PC-3 (cell line): ENCODE results near the gene CLEC4D.
"Not testable (repeated sequence)": the region's sequence is repeated elsewhere in the genome, so short reads cannot be mapped to it uniquely, and the experiment has no call there.

Source experiments
- EZH2 ChIP-seq: fragments of 300-600 bp; sonication (generic); IDR thresholded peaks from one replicate; pipeline ENCODE4 v1.6.1; 2017; ENCODE audit warnings: antibody characterized with exemption, mild to moderate bottlenecking, low read length; ENCODE audit not compliant: unreplicated experiment
- EZH2phosphoT487 ChIP-seq: fragments of 300-600 bp; sonication (generic); IDR thresholded peaks from 2 replicates; pipeline ENCODE4 v1.6.1; 2018; ENCODE audit warnings: mild to moderate bottlenecking, antibody characterized with exemption, low read length, borderline replicate concordance
- TF ChIP-seq, protein P1 (sequence below): fragments of 300-600 bp; sonication (generic); conservative IDR thresholded peaks from 2 replicates; pipeline ENCODE4 v1.5.1; 2017; ENCODE audit warnings: antibody characterized with exemption, low read depth, mild to moderate bottlenecking, low read length

DNA sequence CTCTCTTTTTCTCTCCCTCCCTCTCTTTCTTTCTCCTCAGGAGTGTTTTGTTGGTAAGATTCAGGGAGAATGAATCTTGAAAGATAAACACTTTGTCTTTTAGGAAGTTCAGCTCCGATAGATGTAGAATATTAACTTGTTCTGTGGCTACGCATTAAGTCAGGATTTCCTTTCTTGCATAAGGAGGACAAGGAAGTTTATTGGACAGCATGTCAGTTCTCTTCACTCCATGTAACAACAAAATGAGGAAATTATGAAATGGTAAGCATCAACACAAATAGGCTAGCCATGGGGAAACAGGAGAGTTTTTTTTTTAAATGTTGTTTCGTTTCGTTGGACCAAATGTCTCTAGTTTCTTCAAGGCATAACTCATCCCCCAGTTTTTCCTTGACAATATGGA is 27.5 kb downstream of the CLEC4D start, which contains the start of gene CLEC4E:
- TF ChIP-seq, protein P1, sequence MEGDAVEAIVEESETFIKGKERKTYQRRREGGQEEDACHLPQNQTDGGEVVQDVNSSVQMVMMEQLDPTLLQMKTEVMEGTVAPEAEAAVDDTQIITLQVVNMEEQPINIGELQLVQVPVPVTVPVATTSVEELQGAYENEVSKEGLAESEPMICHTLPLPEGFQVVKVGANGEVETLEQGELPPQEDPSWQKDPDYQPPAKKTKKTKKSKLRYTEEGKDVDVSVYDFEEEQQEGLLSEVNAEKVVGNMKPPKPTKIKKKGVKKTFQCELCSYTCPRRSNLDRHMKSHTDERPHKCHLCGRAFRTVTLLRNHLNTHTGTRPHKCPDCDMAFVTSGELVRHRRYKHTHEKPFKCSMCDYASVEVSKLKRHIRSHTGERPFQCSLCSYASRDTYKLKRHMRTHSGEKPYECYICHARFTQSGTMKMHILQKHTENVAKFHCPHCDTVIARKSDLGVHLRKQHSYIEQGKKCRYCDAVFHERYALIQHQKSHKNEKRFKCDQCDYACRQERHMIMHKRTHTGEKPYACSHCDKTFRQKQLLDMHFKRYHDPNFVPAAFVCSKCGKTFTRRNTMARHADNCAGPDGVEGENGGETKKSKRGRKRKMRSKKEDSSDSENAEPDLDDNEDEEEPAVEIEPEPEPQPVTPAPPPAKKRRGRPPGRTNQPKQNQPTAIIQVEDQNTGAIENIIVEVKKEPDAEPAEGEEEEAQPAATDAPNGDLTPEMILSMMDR, result not testable (repeated sequence)
- TF ChIP-seq EZH2, EZH2phosphoT487: not testable (repeated sequence)
